Activated gamma-delta T cell treated with anti-CD3 and anti-CD28 coated beads, Interleukin-2, amount 50 U/mL, for 16 hours (primary cell): ENCODE data around the gene TCEA2.
"Not testable (repeated sequence)": the region's sequence is repeated elsewhere in the genome, so short reads cannot be mapped to it uniquely, and the experiment has no call there.

Experiments used
- DNase-seq: peaks from one replicate; pipeline ENCODE4 v3.0.0-alpha.2; 2020; ENCODE audit warnings: low read depth

The TCEA2 gene

DNA sequence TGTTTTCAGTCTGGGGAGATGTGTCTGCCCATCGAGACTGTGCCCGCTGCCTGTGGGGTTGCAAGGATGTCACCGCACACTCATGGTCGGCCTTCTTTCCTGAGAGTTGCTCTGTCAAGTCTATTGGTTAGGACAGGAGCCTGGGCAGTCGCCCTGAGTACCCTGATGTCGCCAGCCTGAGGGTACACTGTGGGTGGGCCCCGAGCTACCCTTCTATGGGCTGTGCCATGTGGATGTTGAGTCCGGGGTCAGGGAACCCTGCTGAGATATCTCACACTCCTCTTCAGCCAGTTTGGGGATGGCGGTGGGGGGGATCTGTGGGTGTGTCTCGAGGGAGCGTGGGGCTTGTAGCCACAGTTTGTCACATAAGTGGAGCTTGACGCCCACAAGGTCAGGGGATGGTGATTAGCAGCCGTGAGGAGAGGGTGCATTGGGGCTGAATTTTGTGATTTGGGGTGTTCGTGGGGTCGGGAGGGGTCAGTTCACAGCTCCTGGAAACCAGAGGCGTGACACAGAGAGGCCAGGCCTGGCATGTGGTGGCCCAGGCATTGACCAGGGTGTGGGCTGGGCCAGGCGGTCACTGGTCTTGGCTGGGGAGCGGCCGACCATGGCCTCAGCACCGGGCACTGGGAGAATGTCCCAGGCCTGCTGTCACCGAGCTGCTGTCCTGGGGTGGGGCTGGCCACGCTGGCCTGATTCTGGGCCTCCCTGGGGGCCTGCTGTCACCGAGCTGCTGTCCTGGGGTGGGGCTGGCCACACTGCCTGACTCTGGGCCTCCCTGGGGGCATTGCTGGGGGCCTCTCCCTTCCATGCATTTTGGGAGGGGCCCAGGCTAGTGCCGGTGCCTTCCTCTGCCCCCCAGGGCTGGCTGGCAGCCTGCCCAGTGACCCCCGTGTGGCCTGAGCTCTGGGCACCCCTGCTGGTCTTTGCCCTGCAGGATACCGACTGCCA is 46.0 kb downstream of the TCEA2 start:
- DNase-seq = no peak

DNA sequence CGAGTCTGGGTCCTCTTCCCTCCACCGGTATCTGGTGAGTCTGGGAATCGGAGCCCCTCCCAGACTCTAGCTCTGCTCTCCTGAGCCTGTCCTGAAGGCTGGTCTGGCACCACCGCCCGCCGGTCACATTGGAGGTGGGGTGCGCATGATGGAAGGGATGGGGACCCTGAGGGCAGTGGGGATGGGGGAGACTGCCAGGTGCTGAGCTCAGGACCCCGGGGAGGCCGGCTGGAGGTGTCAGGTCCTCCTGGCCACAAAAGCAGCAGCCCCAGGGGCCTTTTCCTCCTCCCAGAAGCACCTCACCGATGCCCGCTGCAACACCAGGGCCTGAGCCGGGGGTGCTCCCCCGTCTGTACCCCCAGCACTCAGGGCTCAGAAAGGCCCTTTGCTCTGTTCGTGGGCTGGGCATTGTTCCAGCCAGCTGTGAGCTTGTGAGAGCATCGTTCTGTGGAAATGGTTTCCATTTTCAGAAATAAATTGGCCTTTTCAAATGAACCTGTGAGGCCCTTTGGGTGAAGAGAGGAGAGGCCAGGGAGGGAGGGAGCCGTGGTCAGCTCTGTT is 46.9 kb downstream of the TCEA2 start:
- DNase-seq = no peak

DNA sequence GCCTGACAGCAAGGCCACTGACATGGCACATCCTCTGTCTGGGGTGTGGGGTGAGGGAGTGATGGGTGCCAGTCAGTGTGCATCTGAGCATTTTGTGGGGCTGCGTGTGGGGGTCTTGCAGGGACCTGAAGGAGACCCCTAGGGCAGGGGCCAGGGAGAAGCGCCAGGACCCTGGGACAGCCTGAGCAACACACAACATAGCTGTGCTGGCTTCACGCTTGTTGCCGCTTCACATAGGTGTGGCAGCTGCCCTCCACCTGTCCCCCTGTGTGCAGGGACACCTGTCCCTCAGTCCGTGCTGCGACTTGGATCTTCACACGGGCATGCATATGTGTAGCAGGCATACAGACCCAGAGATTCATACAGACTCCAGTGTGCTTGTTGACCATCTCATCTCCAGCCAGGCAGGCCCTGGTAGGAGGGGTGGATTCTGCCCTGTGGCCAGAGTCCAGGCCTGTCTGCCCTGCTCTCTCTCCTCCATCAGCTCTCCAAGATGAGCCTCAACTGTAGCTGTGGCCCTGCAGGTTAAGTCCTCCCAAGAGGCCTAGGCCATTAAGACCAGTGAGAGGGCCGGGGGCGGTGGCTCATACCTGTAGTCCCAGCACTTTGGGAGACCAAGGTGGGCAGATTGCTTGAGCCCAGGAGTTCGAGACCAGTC is 47.5 kb downstream of the TCEA2 start:
- no peak for DNase-seq

DNA sequence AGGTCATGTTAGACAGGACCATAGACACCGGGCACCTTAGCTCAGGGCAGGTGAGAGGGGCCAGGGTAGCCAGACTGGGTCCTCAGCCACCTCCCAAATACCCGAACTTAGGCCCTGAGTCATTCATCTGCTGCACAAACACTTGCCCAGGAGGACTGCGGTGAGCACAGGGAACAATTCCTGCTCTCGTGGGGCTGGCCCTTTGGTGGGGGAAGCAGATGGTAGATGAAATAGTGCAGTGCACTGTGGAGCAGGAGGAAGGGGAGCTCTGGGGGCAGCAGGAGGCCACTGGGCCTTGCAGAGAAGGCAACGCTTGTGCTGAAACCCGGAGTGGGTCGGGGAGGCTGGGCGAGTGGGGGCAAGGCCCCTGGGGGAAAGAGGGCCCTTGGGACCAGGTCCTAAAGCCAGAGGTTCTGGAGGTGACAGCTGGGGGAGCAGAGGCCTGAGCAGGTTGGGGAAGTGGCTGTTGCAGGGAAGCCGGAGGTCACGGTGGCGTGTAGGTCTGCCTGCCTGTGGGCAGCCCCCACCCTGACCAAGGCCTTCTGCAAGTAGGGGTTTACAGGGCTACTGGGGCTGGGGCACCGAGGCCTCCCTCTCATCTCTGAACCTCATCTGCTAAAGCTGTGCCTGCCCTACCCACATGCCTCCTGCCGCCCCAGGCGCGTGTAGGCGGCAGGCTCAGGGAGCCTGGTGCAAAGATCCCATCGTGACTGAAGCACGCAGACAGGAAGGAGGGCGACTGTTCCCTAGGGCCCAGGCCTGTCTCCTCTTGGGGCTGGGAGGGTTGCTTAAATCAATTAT is 49.0 kb downstream of the TCEA2 start:
- no peak for DNase-seq

DNA sequence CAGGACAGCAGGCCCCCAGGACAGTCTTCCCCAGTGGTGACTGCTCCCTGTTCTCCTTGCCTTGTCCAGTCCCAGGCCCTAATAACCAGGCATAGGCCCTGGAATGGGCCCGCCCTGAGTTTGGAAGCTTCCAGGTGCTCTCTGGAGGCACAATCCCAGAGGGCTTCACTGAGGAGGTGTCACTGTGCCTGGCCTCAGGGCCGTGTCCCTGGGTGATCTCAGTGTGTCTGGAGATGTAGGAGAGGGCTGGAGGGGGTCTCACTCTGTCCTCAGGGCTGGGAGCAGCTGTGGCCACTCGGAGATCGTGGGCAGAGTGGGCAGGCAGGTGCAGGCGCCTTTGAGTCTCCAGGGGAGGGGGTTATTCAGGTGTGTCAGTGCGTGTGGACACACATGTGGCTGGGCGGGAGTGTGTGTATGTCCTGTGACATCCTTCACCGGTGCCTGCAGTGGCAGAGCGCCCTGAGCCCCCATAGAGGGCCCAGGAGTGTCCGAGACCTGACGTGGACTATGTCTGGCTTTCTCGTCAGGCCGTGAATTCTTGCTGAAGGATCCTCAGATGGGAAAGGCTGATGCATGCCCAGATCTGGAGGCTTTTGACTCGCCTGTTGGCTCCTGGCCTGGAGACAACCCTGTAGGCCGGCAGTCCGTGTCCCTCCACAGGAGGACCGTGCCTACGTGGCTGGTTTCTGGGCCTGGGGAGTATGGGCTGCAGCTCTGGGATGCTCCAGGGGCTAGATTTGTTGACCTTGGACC is 49.9 kb downstream of the TCEA2 start:
- DNase-seq = no peak

DNA sequence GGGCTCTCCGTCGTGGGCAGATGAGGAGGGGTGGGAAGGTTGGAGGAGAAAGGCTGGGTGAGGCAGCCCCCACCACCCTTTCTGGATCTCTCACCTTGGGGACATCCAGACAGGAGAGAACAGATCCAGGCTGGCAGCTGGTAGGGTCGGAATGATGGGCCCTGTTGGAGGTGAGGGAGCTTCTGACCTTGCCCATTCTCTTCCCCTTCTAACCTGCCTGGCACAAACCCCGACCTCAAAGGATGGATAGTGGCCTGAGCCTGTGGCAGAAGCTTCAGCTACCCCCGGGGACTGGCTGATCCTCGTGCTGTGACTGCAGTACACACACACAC is 50.4 kb downstream of the TCEA2 start:
- no peak for DNase-seq

DNA sequence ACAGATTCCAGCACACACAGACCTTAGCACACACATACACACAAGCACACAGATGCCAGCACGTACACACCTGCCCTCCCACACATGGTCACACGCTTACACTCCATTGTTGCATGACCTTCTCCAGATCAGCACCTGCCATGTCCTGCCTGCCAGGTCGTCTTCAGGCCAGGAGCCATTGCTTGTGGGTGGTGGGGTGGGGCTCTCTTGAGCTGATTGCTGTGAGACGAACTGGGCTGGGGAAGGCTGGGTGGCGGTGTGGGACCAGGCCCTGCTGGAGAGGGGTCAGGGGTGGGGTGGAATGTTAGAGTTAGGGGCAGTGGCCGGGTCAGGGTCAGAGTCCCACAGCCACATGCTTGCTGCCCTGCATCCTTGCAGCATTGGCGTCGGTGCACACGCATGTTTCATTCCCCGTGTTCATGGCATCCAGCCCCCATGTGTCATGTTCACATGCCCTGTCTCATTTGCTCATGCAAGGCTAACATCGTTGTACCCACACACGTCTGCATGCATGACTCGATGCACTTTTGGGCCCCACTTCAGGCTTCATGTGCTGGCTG is 50.9 kb downstream of the TCEA2 start:
- DNase-seq = no peak

DNA sequence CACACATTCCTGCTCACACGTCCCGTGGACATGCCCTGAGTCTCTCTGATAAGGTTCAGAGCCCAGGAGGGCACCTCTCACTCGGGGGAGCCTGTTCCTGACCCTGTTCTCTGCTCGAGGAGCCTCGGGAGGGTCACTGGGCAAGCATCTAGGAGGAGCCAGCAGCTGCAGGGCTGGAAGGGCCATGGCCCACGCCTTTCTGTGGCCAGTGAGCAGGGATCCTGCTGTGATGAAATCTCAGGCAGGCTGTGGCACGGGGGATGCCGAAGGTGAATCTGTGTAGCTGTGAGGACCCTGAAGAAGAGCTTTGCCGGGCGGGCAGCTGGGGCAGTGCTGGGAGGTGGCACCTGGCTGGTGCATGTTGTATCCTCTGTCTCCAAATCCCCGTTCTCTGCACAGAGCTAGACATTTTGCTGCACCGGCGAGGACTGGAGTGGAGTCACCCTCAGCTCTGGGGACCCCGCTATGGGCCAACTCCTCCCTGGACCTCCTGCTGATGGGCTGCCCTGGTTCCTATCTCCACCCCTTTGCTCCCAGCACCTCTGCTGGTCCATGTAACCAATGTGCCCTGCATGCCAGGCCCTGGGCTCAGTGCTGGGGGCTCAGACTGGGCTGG is 51.5 kb downstream of the TCEA2 start:
- no peak for DNase-seq

DNA sequence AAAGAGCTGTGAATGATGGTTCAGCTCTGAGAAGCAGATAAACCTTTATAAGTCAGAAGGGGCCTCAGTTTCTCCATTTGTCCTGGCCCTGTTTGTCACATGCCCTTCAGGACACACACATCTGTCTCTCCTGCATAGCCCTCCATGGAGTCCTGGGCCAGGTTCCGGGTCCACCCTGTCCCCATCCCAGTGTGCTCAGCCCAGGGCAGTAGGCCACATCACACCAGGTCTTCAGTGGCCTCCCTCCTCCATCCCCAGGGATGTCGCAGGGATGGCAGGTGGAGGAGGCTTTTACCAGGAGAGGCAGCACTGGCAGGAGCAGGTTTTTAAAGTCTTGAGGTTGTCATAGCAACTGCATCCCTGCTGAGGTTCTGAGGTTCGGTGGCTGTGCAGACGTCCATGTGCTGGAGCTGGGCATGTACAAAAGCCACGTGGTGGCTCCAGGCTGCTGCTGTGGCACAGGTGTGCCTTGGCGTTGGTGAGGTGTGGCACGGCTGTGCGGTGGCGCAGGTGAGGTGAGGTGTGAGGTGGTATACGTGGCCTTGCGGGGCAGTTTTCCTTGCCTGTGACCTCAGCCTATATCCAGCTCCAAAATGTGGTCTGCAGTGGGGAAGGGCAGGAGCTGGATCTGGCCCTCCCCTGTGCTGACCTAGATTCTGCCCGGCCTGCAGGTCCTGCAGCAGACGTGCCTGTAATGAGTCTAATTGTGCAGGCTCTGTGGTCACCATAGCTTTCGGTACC is 52.3 kb downstream of the TCEA2 start:
- no peak for DNase-seq

DNA sequence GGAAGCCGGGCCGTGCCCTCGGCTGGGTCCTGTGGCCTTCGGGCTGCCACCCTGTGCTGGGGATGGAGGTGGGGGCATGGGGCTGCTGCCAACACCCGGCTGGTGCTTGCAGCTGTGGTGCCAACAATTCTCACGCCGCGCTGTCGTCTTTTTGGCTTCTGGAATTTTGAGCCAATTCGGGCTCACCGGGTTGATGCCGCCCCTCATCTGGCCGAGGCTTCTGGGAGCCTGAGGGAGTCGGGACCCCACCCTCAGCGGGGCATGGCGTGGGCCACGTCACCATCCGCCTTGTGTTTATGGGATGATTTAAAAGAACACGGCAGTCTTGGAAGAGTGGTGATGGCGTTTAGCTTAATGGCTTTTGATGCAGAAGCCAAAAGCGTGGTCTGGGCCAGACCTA is 53.0 kb downstream of the TCEA2 start:
- no peak for DNase-seq

DNA sequence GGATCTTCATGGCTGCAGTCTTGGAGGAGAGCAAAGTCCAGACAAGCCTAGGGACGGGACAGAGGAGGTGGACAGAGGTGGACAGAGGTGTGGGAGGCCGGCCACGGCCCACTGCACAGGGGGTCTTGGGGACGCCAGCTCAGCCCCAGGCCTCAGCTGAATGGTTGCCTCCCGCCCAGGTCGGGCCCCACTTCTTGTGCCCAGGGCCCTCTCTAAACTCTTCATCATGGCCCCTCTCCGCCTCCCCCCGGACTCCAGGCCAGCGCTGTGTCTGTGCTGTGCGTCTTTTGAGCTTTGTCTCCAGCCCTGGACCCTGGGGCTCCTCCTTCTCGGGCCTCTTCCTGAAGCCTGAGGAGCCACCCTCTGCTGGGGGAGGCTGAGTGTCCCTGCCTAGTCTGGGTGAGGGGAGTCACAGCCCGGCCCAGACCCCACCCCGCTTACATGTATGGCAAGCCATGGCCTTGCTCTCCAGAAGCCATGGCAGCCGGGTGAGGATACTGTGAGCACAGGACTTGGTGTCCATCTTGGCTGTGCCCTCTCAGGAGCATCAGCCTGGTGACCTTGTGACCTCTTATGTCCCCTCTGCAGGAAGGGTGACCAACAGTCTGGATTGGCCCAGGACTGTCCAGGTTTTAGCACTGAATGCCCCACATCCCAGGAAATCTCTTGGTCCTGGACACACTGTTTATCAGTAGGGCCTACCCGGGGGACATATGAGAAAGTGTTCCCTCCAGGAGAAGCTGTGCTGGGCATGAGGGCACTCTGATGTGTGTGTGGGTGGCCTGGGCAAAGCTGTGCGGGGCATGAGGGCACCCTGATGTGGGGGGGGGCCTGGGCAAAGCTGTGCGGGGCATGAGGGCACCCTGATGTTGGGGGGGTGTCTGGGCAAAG is 53.8 kb downstream of the TCEA2 start:
- no peak for DNase-seq

DNA sequence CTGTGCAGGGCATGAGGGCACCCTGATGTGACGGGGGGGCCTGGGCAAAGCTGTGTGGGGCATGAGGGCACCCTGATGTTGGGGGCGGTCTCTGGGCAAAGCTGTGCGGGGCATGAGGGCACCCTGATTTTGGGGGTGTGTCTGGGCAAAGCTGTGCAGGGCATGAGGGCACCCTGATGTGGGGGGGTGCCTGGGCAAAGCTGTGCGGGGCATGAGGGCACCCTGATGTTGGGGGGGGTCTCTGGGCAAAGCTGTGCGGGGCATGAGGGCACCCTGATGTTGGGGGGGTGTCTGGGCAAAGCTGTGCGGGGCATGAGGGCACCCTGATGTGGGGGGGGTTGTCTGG is 54.4 kb downstream of the TCEA2 start:
- not testable (repeated sequence) for DNase-seq

DNA sequence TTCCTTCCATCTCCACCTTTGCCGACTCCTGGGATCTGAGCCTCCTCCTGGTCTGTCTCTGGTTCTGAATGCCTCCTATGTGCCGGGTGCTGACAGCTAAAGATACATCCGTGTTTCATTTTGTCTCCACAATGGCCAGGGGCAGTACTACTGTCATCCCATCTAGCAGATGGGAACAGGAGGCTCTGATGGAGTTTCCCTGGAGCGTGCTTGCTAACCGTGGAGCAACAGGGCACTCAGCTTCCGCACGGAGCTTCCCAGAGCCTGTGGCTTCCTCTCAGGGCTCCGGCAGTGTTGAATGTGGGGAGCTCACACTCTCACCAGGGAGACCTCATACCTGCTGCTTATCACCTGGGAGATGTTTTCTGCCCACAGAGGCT is 56.3 kb downstream of the TCEA2 start:
- no peak for DNase-seq

DNA sequence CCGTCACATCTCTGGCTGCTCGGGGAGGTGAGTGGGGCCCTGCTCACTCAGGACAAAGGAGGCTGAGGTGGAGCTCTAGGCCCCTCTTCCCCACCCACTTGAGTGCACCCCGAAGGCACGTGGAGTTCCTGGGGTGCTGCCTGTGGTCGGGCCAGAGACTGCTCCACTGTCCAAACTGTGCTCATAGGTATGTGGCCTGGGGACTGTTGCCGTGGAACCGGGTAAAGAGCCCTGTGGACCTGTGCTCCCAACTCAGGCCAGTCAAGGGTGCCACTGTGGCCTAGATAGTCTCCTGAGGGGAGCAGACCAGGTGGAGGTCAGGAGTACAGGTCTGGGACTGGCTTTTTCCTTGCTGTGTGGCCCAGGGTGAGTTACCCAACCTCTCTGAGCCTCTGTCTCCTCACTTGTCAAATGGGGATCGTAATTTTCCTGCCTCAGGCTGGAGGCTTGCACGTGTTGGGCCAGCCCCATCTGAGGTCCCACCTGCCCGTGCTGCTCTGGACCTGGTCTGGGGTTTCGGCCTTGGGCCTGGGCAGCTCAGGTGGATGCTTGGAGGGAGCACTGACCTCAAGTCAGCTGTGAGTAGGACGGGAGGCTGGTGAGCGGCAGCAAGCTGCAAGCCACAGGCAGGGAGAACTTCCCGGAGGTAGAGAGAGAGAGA is 56.8 kb downstream of the TCEA2 start:
- DNase-seq = no peak

DNA sequence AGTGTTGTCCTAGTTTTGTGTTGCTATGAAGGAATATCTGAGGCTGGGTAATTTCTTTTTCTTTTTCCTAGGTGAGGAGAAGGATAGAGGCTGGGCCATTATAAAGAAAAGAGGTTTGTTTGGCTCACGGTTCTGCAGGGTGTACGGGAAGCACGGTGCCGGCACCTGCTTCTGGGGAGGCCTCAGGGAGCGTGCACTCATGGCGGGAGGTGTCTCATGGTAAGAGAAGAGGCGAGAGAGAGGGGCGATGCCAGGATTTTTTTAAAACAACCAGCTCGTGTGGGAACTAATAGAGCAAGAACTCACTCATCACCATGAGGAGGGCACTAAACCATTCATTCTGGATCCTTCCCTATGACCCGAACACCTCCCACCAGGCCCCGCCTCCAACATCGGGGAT is 58.6 kb downstream of the TCEA2 start:
- DNase-seq = no peak
